Panc1 (cell line): ENCODE results near the gene SIRT7. TPM values are rescaled to one million over a fixed set of nuclear protein-coding genes. Genes with fewer than 3 reads are reported as not detected.

Experiments
- ATAC-seq: fragments of 200-7000 bp; cut with Tn5 transposase; 2 replicates; pipeline ENCODE4 v1.9.1; 2020; ENCODE audit warnings: mild to moderate bottlenecking, moderate library complexity
- BruUV-seq: library from RNA; stranded (reverse); fragments of 400-500 nt; replicated peaks from 2 replicates; lab custom pipeline; 2021; lab: Mats Ljungman, UMichigan
- CTCF ChIA-PET: fragments of 300-600 bp; sonication (Branson Sonifier 250); formaldehyde crosslinking; loops from one replicate; lab custom pipeline; 2022; ENCODE audit warnings: antibody characterized with exemption; lab: Charles Lee
- POLR2A ChIA-PET: fragments of 300-600 bp; sonication (Branson Sonifier 250); formaldehyde crosslinking; loops from one replicate; lab custom pipeline; 2022; ENCODE audit warnings: antibody characterized with exemption; lab: Charles Lee
- DNase-seq: peaks from one replicate; pipeline ENCODE4 v3.0.0-alpha.2; 2010; ENCODE audit warnings: low read depth, low spot score
- H3K27ac ChIP-seq: 2 replicates; pipeline ENCODE4 v1.5.1; 2011; ENCODE audit warnings: mild to moderate bottlenecking, low read length, inconsistent platforms
- H3K27me3 ChIP-seq: fragments of 200-500 bp; sonication (Bioruptor generic); 2 replicates; pipeline ENCODE4 v1.6.0; 2014; ENCODE audit warnings: low read length, inconsistent platforms; ENCODE audit not compliant: control insufficient read depth, insufficient read depth
- H3K36me3 ChIP-seq: fragments of 200-500 bp; sonication (Bioruptor generic); 2 replicates; pipeline ENCODE4 v1.5.1; 2014; ENCODE audit warnings: inconsistent platforms, mild to moderate bottlenecking, low read length, moderate library complexity; ENCODE audit not compliant: control insufficient read depth, insufficient read depth
- H3K4me1 ChIP-seq: 2 replicates; pipeline ENCODE4 v1.5.1; 2011; ENCODE audit warnings: inconsistent platforms, mild to moderate bottlenecking, low read length, moderate library complexity; ENCODE audit not compliant: control insufficient read depth, insufficient read depth
- H3K4me3 ChIP-seq, 2 experiments: 2 replicates each; pipeline ENCODE4 v1.5.1; 2011 to 2012; ENCODE audit warnings: low read depth in 2 of 2, low read length in 2 of 2, mild to moderate bottlenecking in 2 of 2, inconsistent platforms in 1 of 2, moderate library complexity in 1 of 2
- H3K9me3 ChIP-seq: fragments of 200-500 bp; sonication (Bioruptor generic); 2 replicates; pipeline ENCODE4 v1.5.1; 2014; ENCODE audit warnings: low read depth, mild to moderate bottlenecking, inconsistent platforms, low read length, moderate library complexity; ENCODE audit not compliant: control insufficient read depth, insufficient read depth
- CTCF ChIP-seq: fragments of 450-650 bp; IDR thresholded peaks from 2 replicates; pipeline ENCODE4 v1.5.1; 2017; ENCODE audit warnings: mild to moderate bottlenecking
- POLR2AphosphoS5 ChIP-seq: IDR thresholded peaks from 2 replicates; pipeline ENCODE4 v1.6.1; 2012; ENCODE audit warnings: mild to moderate bottlenecking, low read depth, low read length, moderate library complexity
- REST ChIP-seq, 2 experiments: IDR thresholded peaks; 2 replicates each; pipeline ENCODE4 v1.6.1; 2011 to 2012; ENCODE audit warnings: low read depth in 2 of 2, control low read depth in 1 of 2, low read length in 1 of 2, mild to moderate bottlenecking in 1 of 2, moderate library complexity in 1 of 2; ENCODE audit not compliant: insufficient read depth in 1 of 2
- SIN3A ChIP-seq: IDR thresholded peaks from 2 replicates; pipeline ENCODE4 v1.6.1; 2012; ENCODE audit warnings: low read depth, mild to moderate bottlenecking, low read length, moderate library complexity, borderline replicate concordance; ENCODE audit not compliant: insufficient read depth
- TCF7L2 ChIP-seq: IDR thresholded peaks from 2 replicates; pipeline ENCODE4 v1.6.1; 2011; ENCODE audit warnings: mild to moderate bottlenecking, low read depth, low read length, inconsistent platforms
- in situ Hi-C: cut with HindIII; loops from 2 replicates; pipeline ENCODE4 v1.10.0; 2016; ENCODE audit warnings: low sequenced_read_pairs, low pct_unique_long_range_greater_than_20kb
- intact Hi-C: fragments of 100-400 bp; cut with micrococcal nuclease; formaldehyde crosslinking; loops from one replicate; pipeline ENCODE4 v1.10.0; 2022; ENCODE audit not compliant: unreplicated experiment
- total RNA-seq: library from RNA; stranded (reverse); gene quantifications from one replicate; pipeline ENCODE4 v1.2.1, GENCODE V29; 2021; ENCODE audit not compliant: unreplicated experiment

Gene SIRT7
- total RNA-seq, 1 experiment from 2014 or later: 82.5 TPM

GRCh38 chr17:81889602-81890001 lies 28.4 kb downstream of the SIRT7 start:
- in situ Hi-C loops: no loop called here
- POLR2A ChIA-PET: no interaction called here
- peak overlapping the region; percentile 85 to 95 for H3K4me3 ChIP-seq
- H3K27me3 ChIP-seq: no peaks in the 10 kb centered on the region
- peaks cover 33% of the 10 kb centered on the region for H3K36me3 ChIP-seq
- no TSS peak for BruUV-seq
- peaks cover 9% of the 10 kb centered on the region for H3K4me1 ChIP-seq
- DNase-seq: no peak
- H3K9me3 ChIP-seq: no peaks in the 10 kb centered on the region
- no peak for ATAC-seq
- CTCF ChIA-PET: no interaction called here
- no peak for TF ChIP-seq CTCF
- no peak for TF ChIP-seq POLR2AphosphoS5
- no peak for TF ChIP-seq TCF7L2
- TF ChIP-seq SIN3A: no peak
- TF ChIP-seq REST (IDR thresholded peaks at IDR 0.05; ENCODE audit: insufficient read depth in 1 of 2, low read depth in 2 of 2, low read length in 1 of 2): no peak
- intact Hi-C loops: no loop called here
- peak overlapping the region; percentile 90 for H3K27ac ChIP-seq

- no TSS peak for BruUV-seq
- Histone ChIP-seq H3K36me3 (peaks cover 33% of the 10 kb centered on the region), H3K4me3 (no peak overlapping the region), H3K9me3 (no peaks in the 10 kb centered on the region), H3K27me3 (no peaks in the 10 kb centered on the region), H3K27ac (no peak overlapping the region; the same call in 1 of the 2 replicates), H3K4me1 (peaks cover 9% of the 10 kb centered on the region)
- TF ChIP-seq TCF7L2 (no peak), REST (IDR thresholded peaks at IDR 0.05; ENCODE audit: insufficient read depth in 1 of 2, low read depth in 2 of 2, low read length in 1 of 2) (no peak), POLR2AphosphoS5 (no peak), CTCF (no peak), SIN3A (no peak)
- ATAC-seq: no peak
- CTCF ChIA-PET: no interaction called here
- POLR2A ChIA-PET: interaction anchor here (0.6 kb wide), 1 partner anchor 180 kb away, joined by 3 read pairs; no protein-coding TSS in a partner anchor
- no peak for DNase-seq
- intact Hi-C loops: no loop called here
- in situ Hi-C loops: no loop called here
Observed at GRCh38 chr17:81888988-81889595, 28.9 kb downstream of the SIRT7 start.
